ENCODE measurements around the gene TPSB2. TPM values are rescaled to one million over a fixed set of nuclear protein-coding genes. Genes with fewer than 3 reads are reported as not detected.
"Not testable (repeated sequence)": the region's sequence is repeated elsewhere in the genome, so short reads cannot be mapped to it uniquely, and the experiment has no call there.

TPSB2 gene
- total RNA-seq, 1 donor from 2014 or later: not detected

- not testable (repeated sequence) for H3K4me3 Mint-ChIP-seq (ENCODE audit: unreplicated experiment); H3K9me3 ChIP-seq (ENCODE audit: insufficient read depth, low read depth, low read length); H2AFZ ChIP-seq (ENCODE audit: low read depth, low read length); H3K9ac ChIP-seq (ENCODE audit: low read length); H3K9me3 Mint-ChIP-seq (ENCODE audit: unreplicated experiment); FAIRE-seq; H3K4me2 ChIP-seq (ENCODE audit: low read length); DNase-seq (ENCODE audit: low read depth); H3K36me3 ChIP-seq (ENCODE audit: insufficient read depth, low read length); H3K4me1 Mint-ChIP-seq (ENCODE audit: low read depth, unreplicated experiment); H3K27me3 ChIP-seq (ENCODE audit: insufficient read depth, low read length); H3K27ac Mint-ChIP-seq (ENCODE audit: unreplicated experiment); H4K20me1 ChIP-seq (ENCODE audit: insufficient read depth, low read length); H3K79me2 ChIP-seq (ENCODE audit: insufficient read depth, low read length); H3K27ac ChIP-seq (ENCODE audit: low read depth, low read length); H3K36me3 Mint-ChIP-seq (ENCODE audit: low read depth, unreplicated experiment); H3K4me3 ChIP-seq (ENCODE audit: insufficient read depth, low read depth, low read length); H3K4me1 ChIP-seq (ENCODE audit: insufficient read depth, low read length)
- peaks cover 28% of the 10 kb centered on the region for H3K27me3 Mint-ChIP-seq (ENCODE audit: low read depth, unreplicated experiment)
These were observed 11.1 kb upstream of the TPSB2 start for GRCh38 chr16:1241081-1241480.

GRCh38 chr16:1240436-1240835, 10.5 kb upstream of the TPSB2 start, which contains the start of gene TPSAB1:
TPSAB1 (plus strand) TSS chr16:1240705; CDS start chr16:1240939, 234 bp downstream.
- not testable (repeated sequence) for H3K9me3 ChIP-seq (ENCODE audit: insufficient read depth, low read depth, low read length); H3K27ac Mint-ChIP-seq (ENCODE audit: unreplicated experiment); H3K4me1 ChIP-seq (ENCODE audit: insufficient read depth, low read length); H3K36me3 Mint-ChIP-seq (ENCODE audit: low read depth, unreplicated experiment); H3K9me3 Mint-ChIP-seq (ENCODE audit: unreplicated experiment); H4K20me1 ChIP-seq (ENCODE audit: insufficient read depth, low read length); H3K79me2 ChIP-seq (ENCODE audit: insufficient read depth, low read length); H3K27me3 ChIP-seq (ENCODE audit: insufficient read depth, low read length); DNase-seq (ENCODE audit: low read depth); H3K36me3 ChIP-seq (ENCODE audit: insufficient read depth, low read length); H3K4me2 ChIP-seq (ENCODE audit: low read length); H3K4me1 Mint-ChIP-seq (ENCODE audit: low read depth, unreplicated experiment); H3K27ac ChIP-seq (ENCODE audit: low read depth, low read length); H2AFZ ChIP-seq (ENCODE audit: low read depth, low read length); H3K4me3 ChIP-seq (ENCODE audit: insufficient read depth, low read depth, low read length); H3K9ac ChIP-seq (ENCODE audit: low read length); H3K4me3 Mint-ChIP-seq (ENCODE audit: unreplicated experiment); FAIRE-seq
- H3K27me3 Mint-ChIP-seq (ENCODE audit: low read depth, unreplicated experiment): peaks cover 21% of the 10 kb centered on the region

DNA sequence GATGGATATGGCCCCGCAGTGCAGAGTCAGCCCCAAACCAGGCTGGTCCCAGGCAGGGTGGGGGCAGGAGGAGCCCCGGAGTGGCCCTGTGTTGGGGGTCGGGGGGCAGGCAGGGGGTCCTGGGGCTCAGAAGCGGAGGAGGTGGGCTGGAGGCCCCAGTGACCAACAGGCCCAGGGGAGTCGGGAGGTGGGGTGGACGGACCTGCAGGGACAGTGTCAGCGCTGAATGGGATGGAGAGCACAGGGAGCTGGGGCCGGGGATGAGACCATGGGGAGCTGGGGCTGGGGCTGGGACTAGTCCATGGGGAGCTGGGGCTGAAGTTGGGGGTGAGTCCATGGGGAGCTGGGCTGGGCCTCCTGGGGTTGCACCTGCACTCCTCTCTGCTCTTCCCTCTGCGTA, 9.6 kb upstream of the TPSB2 start:
- H3K4me1 Mint-ChIP-seq (ENCODE audit: low read depth, unreplicated experiment); H2AFZ ChIP-seq (ENCODE audit: low read depth, low read length); H3K36me3 ChIP-seq (ENCODE audit: insufficient read depth, low read length); H3K9ac ChIP-seq (ENCODE audit: low read length); H3K4me2 ChIP-seq (ENCODE audit: low read length); H3K4me3 Mint-ChIP-seq (ENCODE audit: unreplicated experiment); H3K27me3 ChIP-seq (ENCODE audit: insufficient read depth, low read length); H3K4me3 ChIP-seq (ENCODE audit: insufficient read depth, low read depth, low read length); H3K27ac Mint-ChIP-seq (ENCODE audit: unreplicated experiment); H3K36me3 Mint-ChIP-seq (ENCODE audit: low read depth, unreplicated experiment); H3K9me3 Mint-ChIP-seq (ENCODE audit: unreplicated experiment); H3K79me2 ChIP-seq (ENCODE audit: insufficient read depth, low read length); FAIRE-seq; H3K4me1 ChIP-seq (ENCODE audit: insufficient read depth, low read length); DNase-seq (ENCODE audit: low read depth); H4K20me1 ChIP-seq (ENCODE audit: insufficient read depth, low read length); H3K9me3 ChIP-seq (ENCODE audit: insufficient read depth, low read depth, low read length); H3K27ac ChIP-seq (ENCODE audit: low read depth, low read length): not testable (repeated sequence)
- H3K27me3 Mint-ChIP-seq (ENCODE audit: low read depth, unreplicated experiment): peaks cover 15% of the 10 kb centered on the region

GRCh38 chr16:1238909-1239308, 8.9 kb upstream of the TPSB2 start:
- H3K9ac ChIP-seq (ENCODE audit: low read length); H3K9me3 ChIP-seq (ENCODE audit: insufficient read depth, low read depth, low read length); H3K36me3 ChIP-seq (ENCODE audit: insufficient read depth, low read length); H3K27me3 ChIP-seq (ENCODE audit: insufficient read depth, low read length); H3K36me3 Mint-ChIP-seq (ENCODE audit: low read depth, unreplicated experiment); FAIRE-seq; H3K4me3 Mint-ChIP-seq (ENCODE audit: unreplicated experiment); H3K4me2 ChIP-seq (ENCODE audit: low read length); H3K4me1 ChIP-seq (ENCODE audit: insufficient read depth, low read length); H3K9me3 Mint-ChIP-seq (ENCODE audit: unreplicated experiment); DNase-seq (ENCODE audit: low read depth); H3K27ac ChIP-seq (ENCODE audit: low read depth, low read length); H3K4me3 ChIP-seq (ENCODE audit: insufficient read depth, low read depth, low read length); H3K27ac Mint-ChIP-seq (ENCODE audit: unreplicated experiment); H3K4me1 Mint-ChIP-seq (ENCODE audit: low read depth, unreplicated experiment); H4K20me1 ChIP-seq (ENCODE audit: insufficient read depth, low read length); H2AFZ ChIP-seq (ENCODE audit: low read depth, low read length); H3K79me2 ChIP-seq (ENCODE audit: insufficient read depth, low read length): not testable (repeated sequence)
- peaks cover 15% of the 10 kb centered on the region for H3K27me3 Mint-ChIP-seq (ENCODE audit: low read depth, unreplicated experiment)

Data from astrocyte (in vitro differentiated cells and primary cell).